ENCODE results near the gene ATG101. TPM values are rescaled to one million over a fixed set of nuclear protein-coding genes. Genes with fewer than 3 reads are reported as not detected.
"Not testable (repeated sequence)": the region's sequence is repeated elsewhere in the genome, so short reads cannot be mapped to it uniquely, and the experiment has no call there.

Gene ATG101
- total RNA-seq, 1 donor from 2014 or later = 22.6 TPM

GRCh38 chr12:52097045-52097666 lies 27.4 kb downstream of the ATG101 start:
- DNase-seq (ENCODE audit: low spot score) = no peak

DNA sequence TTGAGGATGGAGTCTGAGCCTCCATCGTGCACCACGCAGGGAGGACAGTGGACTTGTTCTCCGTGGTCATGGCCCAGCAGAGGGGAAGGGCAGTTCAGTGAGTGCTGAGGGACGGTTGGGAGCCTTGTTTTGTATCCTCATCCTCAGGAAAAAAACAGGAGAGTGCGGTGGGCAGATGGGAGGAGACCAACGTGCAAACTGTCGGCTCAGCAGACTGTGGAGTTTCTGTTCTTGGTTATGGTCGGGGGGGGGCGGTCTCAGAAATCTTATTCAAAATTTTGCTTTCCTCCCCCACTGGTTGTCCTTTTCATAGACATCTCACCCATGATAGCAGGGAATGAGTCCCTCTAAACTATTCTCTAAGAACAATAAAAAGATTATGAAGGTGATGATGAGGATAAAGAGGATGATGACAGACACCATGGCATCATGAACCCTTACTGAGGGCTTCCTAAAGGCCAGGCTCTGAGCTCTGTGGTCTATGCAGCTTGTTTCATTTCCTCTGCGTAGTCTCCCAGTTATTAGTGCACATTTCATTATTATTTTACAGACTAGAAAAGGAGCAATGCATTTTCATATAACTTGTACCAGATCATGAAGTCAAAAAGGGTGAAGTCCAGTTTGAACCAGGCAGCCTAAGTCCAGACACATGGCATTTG lies 34.8 kb downstream of the ATG101 start:
- DNase-seq (ENCODE audit: low spot score) = not testable (repeated sequence)

DNA sequence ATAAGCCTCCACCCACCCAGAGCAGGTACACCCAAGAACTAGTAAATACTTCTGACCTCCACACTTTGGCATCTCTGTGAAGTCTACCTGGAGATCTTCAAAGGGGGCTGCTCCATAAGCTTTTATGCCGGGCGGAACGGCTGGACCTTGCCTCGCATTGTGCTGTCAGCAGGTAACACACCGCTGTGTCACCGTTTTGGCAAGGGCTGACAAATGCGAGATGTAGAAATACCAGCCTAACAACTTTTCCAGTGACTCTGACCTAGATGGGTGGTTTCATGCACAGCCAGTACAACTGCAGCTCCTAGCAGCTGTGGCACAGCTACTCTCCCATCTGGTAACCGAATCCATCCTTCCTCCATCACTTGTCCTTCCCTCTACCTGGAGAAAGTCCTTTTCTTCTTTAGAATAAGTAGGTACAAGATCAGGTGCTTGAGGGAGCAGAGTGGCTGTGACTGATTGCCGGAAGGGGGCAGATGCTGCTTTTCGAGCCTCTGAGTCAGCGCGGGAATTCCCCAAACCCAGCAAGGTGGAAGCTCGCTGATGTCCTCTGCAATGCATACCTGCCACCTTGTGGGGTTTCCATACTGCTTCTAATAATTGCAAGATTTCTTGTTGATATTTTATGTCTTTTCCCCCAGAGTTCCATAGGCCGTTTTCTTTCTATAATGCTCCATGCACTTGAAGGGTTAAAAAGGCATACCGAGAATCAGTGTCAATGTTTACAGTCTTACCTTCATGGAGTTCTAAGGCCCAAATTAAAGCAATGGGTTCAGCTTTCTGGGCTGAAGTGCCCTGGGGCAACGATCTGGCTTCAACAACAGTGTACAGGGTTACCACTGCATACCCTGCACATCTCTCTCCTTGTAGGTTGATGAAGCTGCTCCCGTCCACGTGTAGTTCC lies 46.7 kb downstream of the ATG101 start:
- peak; percentile 54 for DNase-seq (ENCODE audit: low spot score)

GRCh38 chr12:52117806-52118475 lies 48.2 kb downstream of the ATG101 start:
- not testable (repeated sequence) for DNase-seq (ENCODE audit: low spot score)

- DNase-seq (ENCODE audit: low spot score) = no peak
These were observed 49.8 kb downstream of the ATG101 start for GRCh38 chr12:52119398-52120254.

DNA sequence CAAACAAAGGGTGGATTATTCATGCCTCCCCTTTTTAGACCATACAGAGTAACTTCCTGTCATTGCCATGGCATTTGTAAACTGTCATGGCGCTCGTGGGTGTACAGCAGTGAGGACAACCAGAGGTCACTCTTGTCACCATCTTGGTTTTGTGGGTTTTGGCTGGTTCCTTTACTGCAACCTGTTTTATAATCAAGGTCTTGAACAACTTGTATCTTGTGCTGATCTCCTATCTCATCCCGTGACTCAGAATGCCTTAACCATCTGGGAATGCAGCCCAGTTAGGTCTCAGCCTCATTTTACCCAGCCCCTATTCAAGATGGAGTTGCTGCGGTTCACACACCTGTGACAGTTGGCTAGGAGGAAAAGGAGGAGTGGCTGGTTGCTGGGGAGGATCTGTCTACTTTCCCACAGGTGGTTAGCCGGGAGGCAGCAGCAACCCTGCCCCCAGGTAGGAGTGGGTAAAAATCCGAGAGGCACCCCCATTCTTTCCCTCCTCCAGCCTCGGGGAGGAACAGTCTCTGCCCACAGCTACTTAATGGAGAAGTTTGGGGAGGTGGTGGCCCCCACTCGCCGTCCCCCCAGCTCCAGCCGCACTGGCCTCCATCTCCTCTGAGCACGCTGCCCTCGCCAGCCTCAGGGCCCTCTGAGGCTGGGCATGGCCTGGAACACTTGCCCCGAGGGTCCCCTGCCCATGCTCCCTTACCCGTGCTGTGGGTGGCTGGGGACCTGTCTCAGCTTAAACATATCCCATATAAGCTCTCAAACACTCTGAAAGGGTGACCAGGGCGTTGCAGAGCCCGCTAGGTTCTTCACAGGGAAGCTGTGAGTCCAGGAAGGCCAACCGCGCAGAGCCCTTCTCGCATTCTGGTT lies 51.4 kb downstream of the ATG101 start:
- no peak for DNase-seq (ENCODE audit: low spot score)

GRCh38 chr12:52121824-52122539 lies 52.2 kb downstream of the ATG101 start:
- peak; percentile 47 for DNase-seq (ENCODE audit: low spot score)

DNA sequence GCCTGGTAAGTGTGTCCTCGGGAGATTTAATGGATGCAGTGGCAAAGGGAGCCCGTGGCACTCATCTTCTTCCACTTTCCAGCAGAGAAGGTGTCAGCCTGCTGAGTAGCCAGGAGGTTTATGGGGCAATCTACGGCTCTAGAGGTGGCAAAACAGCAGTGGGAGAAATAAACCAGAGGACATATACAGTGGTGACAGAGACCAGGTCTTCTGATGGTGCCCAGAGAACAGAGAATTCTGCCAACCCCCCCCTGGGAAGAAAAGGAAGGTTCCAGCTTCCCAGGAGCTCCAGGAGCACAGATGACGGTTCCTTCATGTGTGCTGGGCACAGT lies 52.7 kb downstream of the ATG101 start:
- DNase-seq (ENCODE audit: low spot score) = no peak

DNA sequence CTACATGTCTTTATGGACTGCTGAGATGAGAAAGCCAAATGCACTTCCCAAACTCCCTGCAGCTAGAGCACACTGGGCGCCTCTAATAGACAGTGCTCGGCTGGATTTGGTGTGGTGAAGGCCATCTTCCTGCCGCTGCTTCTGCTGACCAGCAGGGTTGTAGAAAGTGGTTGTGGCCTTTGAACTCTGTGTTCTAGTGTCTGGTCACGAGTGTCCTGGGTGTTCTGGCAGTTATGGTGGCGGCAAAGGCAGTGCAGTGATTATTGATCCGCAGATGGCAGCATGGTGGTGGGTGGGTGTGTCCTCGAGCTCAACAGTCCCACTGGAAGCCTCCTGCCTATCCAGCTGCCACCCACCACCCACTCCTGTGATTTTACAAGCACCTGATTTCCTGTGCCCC lies 53.1 kb downstream of the ATG101 start:
- DNase-seq (ENCODE audit: low spot score) = no peak

DNA sequence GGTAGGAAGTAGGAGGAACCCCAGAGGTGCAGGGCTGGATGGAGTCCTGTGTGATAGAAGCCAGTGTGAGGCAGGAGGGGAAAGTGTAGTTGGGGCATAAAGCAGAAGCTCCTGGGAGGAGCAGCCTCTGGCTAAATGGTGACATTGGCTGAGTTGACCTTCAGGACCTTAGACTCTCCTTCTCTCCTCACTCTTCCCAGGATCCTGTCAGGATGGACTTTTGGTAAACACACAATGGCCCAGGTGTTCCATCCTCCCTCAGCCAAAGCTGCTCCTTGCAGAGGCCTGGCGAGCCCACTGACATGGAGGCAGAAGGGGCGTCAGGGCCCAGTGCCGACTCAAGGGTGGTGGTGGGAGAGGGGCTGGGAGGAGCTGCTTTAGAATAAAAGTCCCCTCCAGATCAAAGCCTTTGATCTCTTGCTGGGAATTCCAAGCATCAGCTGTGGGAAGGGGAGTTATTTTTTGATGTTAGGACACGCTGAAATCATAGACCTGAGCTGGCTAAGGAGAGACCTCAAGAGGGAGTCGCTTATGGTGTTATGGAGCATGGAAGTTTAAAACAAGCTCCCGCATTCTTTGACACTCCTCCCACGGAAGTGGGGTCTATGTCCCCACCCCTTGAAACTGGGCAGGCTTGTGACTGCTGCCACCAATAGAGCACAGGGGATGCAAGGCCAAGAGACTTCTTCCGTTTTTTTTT lies 53.9 kb downstream of the ATG101 start:
- no peak for DNase-seq (ENCODE audit: low spot score)

- no peak for DNase-seq (ENCODE audit: low spot score)
These were observed 55.7 kb downstream of the ATG101 start for GRCh38 chr12:52125476-52125900.

- DNase-seq (ENCODE audit: low spot score) = no peak
These were observed 56.3 kb downstream of the ATG101 start for GRCh38 chr12:52126050-52126604.

Other genes with a start within 250 kb of the ATG101 start
- 0.48 TPM for gene FIGNL2, start 221.3 kb upstream of the ATG101 start, total RNA-seq (ENCODE audit: insufficient read depth, low replicate concordance)
- 2.9 TPM for gene ANKRD33, start 181.9 kb upstream of the ATG101 start, total RNA-seq (ENCODE audit: insufficient read depth, low replicate concordance)
- gene ACVRL1, start 162.5 kb upstream of the ATG101 start, total RNA-seq (ENCODE audit: insufficient read depth, low replicate concordance) = 37.6 TPM
- gene ACVR1B, start 118.3 kb upstream of the ATG101 start, total RNA-seq (ENCODE audit: insufficient read depth, low replicate concordance) = 34.9 TPM
- 2.6 TPM for gene TAMALIN, start 63.0 kb upstream of the ATG101 start, total RNA-seq (ENCODE audit: insufficient read depth, low replicate concordance)
- 26.5 TPM for gene NR4A1, start 18.5 kb upstream of the ATG101 start, total RNA-seq (ENCODE audit: insufficient read depth, low replicate concordance)
- not detected for gene SMIM41, start 9.7 kb downstream of the ATG101 start, total RNA-seq (ENCODE audit: insufficient read depth, low replicate concordance)
- gene KRT80, start 122.0 kb downstream of the ATG101 start, total RNA-seq (ENCODE audit: insufficient read depth, low replicate concordance) = not detected
- 7.7 TPM for gene KRT7, start 163.3 kb downstream of the ATG101 start, total RNA-seq (ENCODE audit: insufficient read depth, low replicate concordance)
- gene KRT86, start 204.7 kb downstream of the ATG101 start, total RNA-seq (ENCODE audit: insufficient read depth, low replicate concordance) = not detected
- gene KRT81, start 221.6 kb downstream of the ATG101 start, total RNA-seq (ENCODE audit: insufficient read depth, low replicate concordance) = 2.9 TPM

Data from umbilical cord (tissue), 2 donors.